Right atrium auricular region (tissue), 2 donors: Measurements from ENCODE around the gene VIP. TPM values are rescaled to one million over a fixed set of nuclear protein-coding genes. Genes with fewer than 3 reads are reported as not detected.
A peak's percentile ranks its signal among the peaks of the same experiment; 100 is the strongest.
"Not testable (repeated sequence)": the region's sequence is repeated elsewhere in the genome, so short reads cannot be mapped to it uniquely, and the experiment has no call there.

Experiments used
- DNase-seq: peaks from one replicate; pipeline ENCODE4 v3.0.0-alpha.2; 2019; ENCODE audit warnings: low spot score
- H3K27ac ChIP-seq, 2 donors: fragments of 200-600 bp; sonication (generic); 1 replicate in 1 of 2; 2 replicates in 1 of 2; pipeline ENCODE4 v1.5.1; 2016 to 2019
- H3K27me3 ChIP-seq, 2 donors: fragments of 200-600 bp; sonication (generic); one replicate each; pipeline versions ENCODE4 v1.5.1 to v1.6.0; 2017 to 2019
- H3K36me3 ChIP-seq: fragments of 200-600 bp; sonication (generic); one replicate; pipeline ENCODE4 v1.5.1; 2016
- H3K4me1 ChIP-seq, 2 donors: fragments of 200-600 bp; sonication (generic); one replicate each; pipeline versions ENCODE4 v1.5.1 to v1.6.0; 2017 to 2019
- H3K4me3 ChIP-seq, 2 donors: fragments of 200-600 bp; sonication (generic); 1 replicate in 1 of 2; 2 replicates in 1 of 2; pipeline ENCODE4 v1.5.1; 2017 to 2019; ENCODE audit warnings: mild to moderate bottlenecking in 1 of 2, moderate library complexity in 1 of 2
- H3K9me3 ChIP-seq, 2 donors: fragments of 200-600 bp; sonication (generic); one replicate each; pipeline ENCODE4 v1.5.1; 2019
- total RNA-seq, 2 donors: library from RNA; depleted of rRNA; stranded (reverse); fragments of >200 nt; gene quantifications; one replicate each; pipeline ENCODE4 v1.1.0, GENCODE V29; 2016
- TF ChIP-seq, protein P1 (sequence below), 2 donors: fragments of 200-600 bp; sonication (generic); IDR thresholded peaks; one replicate each; pipeline ENCODE4 v1.5.1; 2019; ENCODE audit warnings: antibody characterized with exemption in 2 of 2

VIP gene
- total RNA-seq, result 1 to 10 TPM in 1 of 2 donors, not detected in 1; 1.2 TPM

- Histone ChIP-seq H3K27me3 (no peaks in the 10 kb centered on the region), H3K36me3 (no peaks in the 10 kb centered on the region), H3K4me3 (no peak within 1 kb of the TSS), H3K27ac (no peak within 1 kb of the TSS), H3K4me1 (no peaks in the 10 kb centered on the region), H3K9me3 (no peaks in the 10 kb centered on the region)
- DNase-seq, result no peak
- TF ChIP-seq, protein P1, sequence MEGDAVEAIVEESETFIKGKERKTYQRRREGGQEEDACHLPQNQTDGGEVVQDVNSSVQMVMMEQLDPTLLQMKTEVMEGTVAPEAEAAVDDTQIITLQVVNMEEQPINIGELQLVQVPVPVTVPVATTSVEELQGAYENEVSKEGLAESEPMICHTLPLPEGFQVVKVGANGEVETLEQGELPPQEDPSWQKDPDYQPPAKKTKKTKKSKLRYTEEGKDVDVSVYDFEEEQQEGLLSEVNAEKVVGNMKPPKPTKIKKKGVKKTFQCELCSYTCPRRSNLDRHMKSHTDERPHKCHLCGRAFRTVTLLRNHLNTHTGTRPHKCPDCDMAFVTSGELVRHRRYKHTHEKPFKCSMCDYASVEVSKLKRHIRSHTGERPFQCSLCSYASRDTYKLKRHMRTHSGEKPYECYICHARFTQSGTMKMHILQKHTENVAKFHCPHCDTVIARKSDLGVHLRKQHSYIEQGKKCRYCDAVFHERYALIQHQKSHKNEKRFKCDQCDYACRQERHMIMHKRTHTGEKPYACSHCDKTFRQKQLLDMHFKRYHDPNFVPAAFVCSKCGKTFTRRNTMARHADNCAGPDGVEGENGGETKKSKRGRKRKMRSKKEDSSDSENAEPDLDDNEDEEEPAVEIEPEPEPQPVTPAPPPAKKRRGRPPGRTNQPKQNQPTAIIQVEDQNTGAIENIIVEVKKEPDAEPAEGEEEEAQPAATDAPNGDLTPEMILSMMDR (IDR thresholded peaks at IDR 0.05), result no peak
These were observed at the start of gene VIP for GRCh38 chr6:152750694-152751093. TSS of gene VIP (plus strand) at chr6:152750797. CDS start at chr6:152752178, 1,381 bp downstream.

DNA sequence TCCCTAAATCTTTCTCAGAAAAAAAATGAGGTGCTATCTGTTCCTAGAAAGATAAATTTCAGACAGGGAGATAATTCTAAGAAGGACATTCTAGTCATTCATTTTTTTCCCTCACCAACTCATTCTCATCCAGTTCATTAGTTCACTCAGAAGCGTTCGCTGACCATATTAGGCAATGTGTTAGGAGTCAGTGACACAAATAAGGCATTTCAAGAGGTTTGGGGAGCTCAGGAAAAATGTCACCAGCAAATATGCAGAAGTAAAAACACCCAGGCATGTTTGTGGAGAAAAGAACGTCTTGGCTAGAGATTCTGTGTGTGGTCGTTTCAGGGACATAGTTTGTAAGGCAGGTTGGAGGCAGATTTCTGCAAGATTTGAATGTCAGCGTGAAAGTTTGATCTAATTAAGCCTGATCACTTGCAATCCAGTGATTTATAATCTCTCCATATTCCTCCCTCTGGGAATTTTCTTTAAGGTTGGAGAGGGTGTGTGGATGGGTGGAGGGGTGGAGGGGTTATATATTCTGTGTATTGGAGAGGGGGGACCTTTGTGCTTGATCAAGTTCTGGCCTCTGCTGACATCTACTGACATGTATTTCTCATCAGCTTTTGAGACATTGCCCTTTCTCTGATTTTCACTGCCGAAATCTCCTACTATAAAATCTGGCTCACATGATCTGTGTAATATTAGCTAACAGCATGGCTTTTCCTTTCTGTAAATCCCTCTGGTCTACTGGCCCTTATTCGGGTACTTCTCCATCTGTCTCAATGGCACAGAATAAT lies 49.3 kb upstream of the VIP start:
- H3K27ac ChIP-seq, result peak overlapping the region; percentile 10 to 23
- no peaks in the 10 kb centered on the region for H3K9me3 ChIP-seq
- H3K36me3 ChIP-seq, result no peaks in the 10 kb centered on the region
- no peak for DNase-seq
- peak overlapping the region in 1 of 2 donors; percentile 32 for H3K4me3 ChIP-seq
- no peaks in the 10 kb centered on the region for H3K4me1 ChIP-seq
- H3K27me3 ChIP-seq, result no peaks in the 10 kb centered on the region
- TF ChIP-seq, protein P1 (IDR thresholded peaks at IDR 0.05), result peak in 1 of 2 donors; percentile 30

DNA sequence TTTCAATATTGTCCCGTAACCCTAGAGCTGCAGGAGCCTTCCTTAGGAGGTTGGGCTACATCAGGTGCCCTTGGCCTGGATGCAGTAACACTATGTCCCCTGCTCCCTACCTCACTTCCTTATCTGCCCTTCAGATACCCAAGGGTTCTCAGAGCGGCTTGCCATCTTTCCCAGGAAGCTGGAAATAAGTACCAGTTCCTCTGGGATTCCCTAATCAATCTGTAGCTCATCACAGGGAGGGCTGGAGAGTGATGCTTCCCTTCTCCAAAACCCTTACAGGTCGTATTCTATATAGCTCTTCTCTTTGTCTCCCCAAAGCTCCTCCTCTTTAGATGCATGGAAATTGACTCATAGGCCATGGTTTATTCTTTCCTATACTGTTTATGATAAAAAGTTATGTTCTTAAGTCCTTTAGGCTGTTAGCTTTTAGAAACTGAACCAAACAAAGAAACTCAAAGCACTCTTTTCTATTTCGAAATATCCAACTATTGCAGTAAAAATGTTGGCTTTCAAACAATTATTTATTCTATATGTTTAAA lies 48.7 kb upstream of the VIP start:
- peak overlapping the region in 1 of 2 donors; percentile 10 for H3K27ac ChIP-seq
- H3K4me1 ChIP-seq, result no peaks in the 10 kb centered on the region
- H3K27me3 ChIP-seq, result no peaks in the 10 kb centered on the region
- TF ChIP-seq, protein P1 (IDR thresholded peaks at IDR 0.05), result no peak
- H3K9me3 ChIP-seq, result peaks cover 0 to 2% of the 10 kb centered on the region in 2 donors
- no peak for DNase-seq
- H3K4me3 ChIP-seq, result no peak overlapping the region
- no peaks in the 10 kb centered on the region for H3K36me3 ChIP-seq

- not testable (repeated sequence) for H3K4me3 ChIP-seq, H3K4me1 ChIP-seq, DNase-seq, H3K36me3 ChIP-seq, H3K27me3 ChIP-seq, H3K27ac ChIP-seq
- H3K9me3 ChIP-seq, result peaks cover 0 to 19% of the 10 kb centered on the region in 2 donors
These were observed 46.8 kb upstream of the VIP start for GRCh38 chr6:152703750-152704149.

DNA sequence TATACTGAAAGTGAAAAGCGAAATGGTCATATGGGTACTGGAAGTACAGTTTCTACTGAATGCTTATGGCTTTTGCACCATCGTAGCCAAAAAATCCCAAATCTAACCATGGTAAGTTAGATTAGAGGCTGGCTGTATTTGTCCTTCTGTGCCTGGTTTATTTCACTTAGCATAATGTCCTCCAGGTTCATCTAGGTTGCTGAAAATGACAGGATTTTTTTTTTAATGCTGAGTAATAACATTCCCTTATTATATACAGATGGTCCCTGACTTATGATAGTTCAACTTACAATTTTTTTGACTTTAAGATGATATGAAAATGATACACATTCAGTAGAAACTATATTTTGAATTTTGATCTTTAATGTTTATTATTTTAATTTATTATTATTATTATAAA lies 45.3 kb upstream of the VIP start:
- no peaks in the 10 kb centered on the region for H3K27me3 ChIP-seq
- H3K36me3 ChIP-seq, result no peaks in the 10 kb centered on the region
- TF ChIP-seq, protein P1 (IDR thresholded peaks at IDR 0.05), result no peak
- H3K27ac ChIP-seq, result no peak overlapping the region
- DNase-seq, result no peak
- H3K4me1 ChIP-seq, result no peaks in the 10 kb centered on the region
- peaks cover 0 to 19% of the 10 kb centered on the region in 2 donors for H3K9me3 ChIP-seq
- H3K4me3 ChIP-seq, result no peak overlapping the region

DNA sequence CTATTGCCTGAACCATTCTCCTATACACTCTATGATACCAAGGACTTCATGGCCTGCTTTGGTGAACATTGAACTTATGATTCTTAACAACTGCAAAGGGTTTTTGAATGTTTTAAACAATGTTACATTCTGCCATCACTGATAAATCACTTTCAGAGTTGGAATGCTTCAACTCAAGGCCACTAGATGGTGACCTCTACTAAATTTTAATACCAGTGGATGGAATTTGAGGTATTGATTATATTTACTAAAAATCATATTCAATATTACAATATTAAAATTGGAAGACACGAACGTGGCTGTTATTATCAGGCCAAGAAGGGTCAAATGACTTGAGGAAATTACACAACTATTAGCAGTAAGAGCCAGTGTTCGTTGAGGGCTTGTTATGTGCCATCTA lies 34.3 kb upstream of the VIP start:
- no peak overlapping the region for H3K4me3 ChIP-seq
- TF ChIP-seq, protein P1 (IDR thresholded peaks at IDR 0.05), result no peak
- no peaks in the 10 kb centered on the region for H3K36me3 ChIP-seq
- DNase-seq, result no peak
- H3K27me3 ChIP-seq, result no peaks in the 10 kb centered on the region
- no peaks in the 10 kb centered on the region for H3K4me1 ChIP-seq
- no peak overlapping the region for H3K27ac ChIP-seq
- H3K9me3 ChIP-seq, result peaks cover 0 to 14% of the 10 kb centered on the region in 2 donors
